ENCODE data around the gene TSPAN18.

GRCh38 chr11:44974402-44975000, 247.7 kb downstream of the TSPAN18 start:
- TF ChIP-seq ZBTB8A (tag by site-specific recombination; IDR thresholded peaks at IDR 0.05) (no peak), ZNF521 (tag by site-specific recombination; IDR thresholded peaks at IDR 0.05) (no peak), CTCF (tag by site-specific recombination; IDR thresholded peaks at IDR 0.05) (no peak), ZNF830 (tag by site-specific recombination; IDR thresholded peaks at IDR 0.05; ENCODE audit: low read depth) (no peak), ZNF266 (tag by site-specific recombination; IDR thresholded peaks at IDR 0.05; ENCODE audit: low read depth) (no peak), HOXA7 (CRISPR knock-in tag; IDR thresholded peaks at IDR 0.05; ENCODE audit: borderline replicate concordance) (no peak), ZNF626 (tag by site-specific recombination; IDR thresholded peaks at IDR 0.05) (no peak), ZBTB17 (tag by site-specific recombination; IDR thresholded peaks at IDR 0.05) (no peak)
- TF ChIP-seq, protein P1, sequence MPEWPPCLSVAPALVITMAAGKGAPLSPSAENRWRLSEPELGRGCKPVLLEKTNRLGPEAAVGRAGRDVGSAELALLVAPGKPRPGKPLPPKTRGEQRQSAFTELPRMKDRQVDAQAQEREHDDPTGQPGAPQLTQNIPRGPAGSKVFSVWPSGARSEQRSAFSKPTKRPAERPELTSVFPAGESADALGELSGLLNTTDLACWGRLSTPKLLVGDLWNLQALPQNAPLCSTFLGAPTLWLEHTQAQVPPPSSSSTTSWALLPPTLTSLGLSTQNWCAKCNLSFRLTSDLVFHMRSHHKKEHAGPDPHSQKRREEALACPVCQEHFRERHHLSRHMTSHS (tag by site-specific recombination; IDR thresholded peaks at IDR 0.05) = no peak
- TF ChIP-seq, protein P2, sequence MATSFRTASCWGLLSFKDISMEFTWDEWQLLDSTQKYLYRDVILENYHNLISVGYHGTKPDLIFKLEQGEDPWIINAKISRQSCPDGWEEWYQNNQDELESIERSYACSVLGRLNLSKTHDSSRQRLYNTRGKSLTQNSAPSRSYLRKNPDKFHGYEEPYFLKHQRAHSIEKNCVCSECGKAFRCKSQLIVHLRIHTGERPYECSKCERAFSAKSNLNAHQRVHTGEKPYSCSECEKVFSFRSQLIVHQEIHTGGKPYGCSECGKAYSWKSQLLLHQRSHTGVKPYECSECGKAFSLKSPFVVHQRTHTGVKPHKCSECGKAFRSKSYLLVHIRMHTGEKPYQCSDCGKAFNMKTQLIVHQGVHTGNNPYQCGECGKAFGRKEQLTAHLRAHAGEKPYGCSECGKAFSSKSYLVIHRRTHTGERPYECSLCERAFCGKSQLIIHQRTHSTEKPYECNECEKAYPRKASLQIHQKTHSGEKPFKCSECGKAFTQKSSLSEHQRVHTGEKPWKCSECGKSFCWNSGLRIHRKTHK (tag by site-specific recombination; IDR thresholded peaks at IDR 0.05) = no peak
- TF ChIP-seq, protein P3, sequence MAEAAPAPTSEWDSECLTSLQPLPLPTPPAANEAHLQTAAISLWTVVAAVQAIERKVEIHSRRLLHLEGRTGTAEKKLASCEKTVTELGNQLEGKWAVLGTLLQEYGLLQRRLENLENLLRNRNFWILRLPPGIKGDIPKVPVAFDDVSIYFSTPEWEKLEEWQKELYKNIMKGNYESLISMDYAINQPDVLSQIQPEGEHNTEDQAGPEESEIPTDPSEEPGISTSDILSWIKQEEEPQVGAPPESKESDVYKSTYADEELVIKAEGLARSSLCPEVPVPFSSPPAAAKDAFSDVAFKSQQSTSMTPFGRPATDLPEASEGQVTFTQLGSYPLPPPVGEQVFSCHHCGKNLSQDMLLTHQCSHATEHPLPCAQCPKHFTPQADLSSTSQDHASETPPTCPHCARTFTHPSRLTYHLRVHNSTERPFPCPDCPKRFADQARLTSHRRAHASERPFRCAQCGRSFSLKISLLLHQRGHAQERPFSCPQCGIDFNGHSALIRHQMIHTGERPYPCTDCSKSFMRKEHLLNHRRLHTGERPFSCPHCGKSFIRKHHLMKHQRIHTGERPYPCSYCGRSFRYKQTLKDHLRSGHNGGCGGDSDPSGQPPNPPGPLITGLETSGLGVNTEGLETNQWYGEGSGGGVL (tag by site-specific recombination; IDR thresholded peaks at IDR 0.05) = no peak
